Mesenchymal stem cell (in vitro differentiated cells and primary cell): ENCODE results near the gene TMEM269.

ENCODE experiments used
- DNase-seq: peaks from one replicate; pipeline ENCODE4 v3.0.0-alpha.2; 2013
- H2AFZ ChIP-seq: one replicate; pipeline ENCODE4 v1.6.1; 2013; ENCODE audit warnings: low read depth, mild to moderate bottlenecking, control low read depth, inconsistent platforms, low read length, moderate library complexity
- H2AK5ac ChIP-seq: 2 replicates; pipeline ENCODE4 v1.6.1; 2013; ENCODE audit warnings: low read length, moderate library complexity, mild to moderate bottlenecking, inconsistent platforms; ENCODE audit not compliant: severe bottlenecking
- H2BK120ac ChIP-seq: one replicate; pipeline ENCODE4 v1.6.1; 2013; ENCODE audit warnings: low read depth, mild to moderate bottlenecking, inconsistent platforms, low read length, moderate library complexity
- H2BK12ac ChIP-seq, 2 experiments: one replicate each; pipeline ENCODE4 v1.6.1; 2013; ENCODE audit warnings: inconsistent platforms in 2 of 2, low read length in 2 of 2, mild to moderate bottlenecking in 2 of 2, moderate library complexity in 2 of 2, control low read depth in 1 of 2
- H2BK15ac ChIP-seq: one replicate; pipeline ENCODE4 v1.6.1; 2013; ENCODE audit warnings: mild to moderate bottlenecking, low read depth, inconsistent platforms; ENCODE audit not compliant: poor library complexity, severe bottlenecking
- H2BK5ac ChIP-seq: 2 replicates; pipeline ENCODE4 v1.6.1; 2013; ENCODE audit warnings: low read depth, mild to moderate bottlenecking, low read length, control low read depth, inconsistent platforms; ENCODE audit not compliant: poor library complexity, severe bottlenecking
- H3K14ac ChIP-seq, 2 experiments: one replicate each; pipeline ENCODE4 v1.6.1; 2013; ENCODE audit warnings: inconsistent platforms in 2 of 2, low read length in 2 of 2, control low read depth in 1 of 2, mild to moderate bottlenecking in 1 of 2, moderate library complexity in 1 of 2
- H3K18ac ChIP-seq, 2 experiments: one replicate each; pipeline ENCODE4 v1.6.1; 2013; ENCODE audit warnings: inconsistent platforms in 2 of 2, low read length in 2 of 2, control low read depth in 1 of 2, low read depth in 1 of 2, mild to moderate bottlenecking in 1 of 2
- H3K23ac ChIP-seq, 2 experiments: one replicate each; pipeline ENCODE4 v1.6.1; 2013; ENCODE audit warnings: inconsistent platforms in 2 of 2, low read length in 2 of 2, mild to moderate bottlenecking in 2 of 2, moderate library complexity in 2 of 2, control low read depth in 1 of 2
- H3K27ac ChIP-seq: 2 replicates; pipeline ENCODE4 v1.5.1; 2013; ENCODE audit warnings: mild to moderate bottlenecking, moderate library complexity, low read length, control low read depth, inconsistent platforms; ENCODE audit not compliant: poor library complexity, severe bottlenecking
- H3K27me3 ChIP-seq, 2 experiments: 2 replicates each; pipeline versions ENCODE4 v1.6.1 to v1.7.0; 2013; ENCODE audit warnings: low read length in 2 of 2, mild to moderate bottlenecking in 2 of 2, moderate library complexity in 2 of 2, control low read depth in 1 of 2, inconsistent platforms in 1 of 2; ENCODE audit not compliant: control insufficient read depth in 1 of 2, insufficient read depth in 1 of 2
- H3K36me3 ChIP-seq, 2 experiments: 2 replicates each; pipeline versions ENCODE4 v1.6.1 to v1.7.0; 2013; ENCODE audit warnings: low read length in 2 of 2, control low read depth in 1 of 2, inconsistent platforms in 1 of 2, low read depth in 1 of 2, mild to moderate bottlenecking in 1 of 2; ENCODE audit not compliant: insufficient read depth in 2 of 2, control insufficient read depth in 1 of 2
- H3K4ac ChIP-seq, 2 experiments: one replicate each; pipeline ENCODE4 v1.6.1; 2013; ENCODE audit warnings: inconsistent platforms in 2 of 2, low read length in 2 of 2, mild to moderate bottlenecking in 2 of 2, moderate library complexity in 2 of 2, control low read depth in 1 of 2, low read depth in 1 of 2
- H3K4me1 ChIP-seq: 2 replicates; pipeline ENCODE4 v1.6.1; 2013; ENCODE audit warnings: low read depth, low read length, control low read depth; ENCODE audit not compliant: control insufficient read depth, insufficient read depth
- H3K4me2 ChIP-seq: 2 replicates; pipeline ENCODE4 v1.6.1; 2013; ENCODE audit warnings: low read length, mild to moderate bottlenecking, inconsistent platforms; ENCODE audit not compliant: poor library complexity, severe bottlenecking
- H3K4me3 ChIP-seq, 2 experiments: 2 replicates each; pipeline versions ENCODE4 v1.5.1 to v1.7.0; 2013; ENCODE audit warnings: low read length in 2 of 2, mild to moderate bottlenecking in 2 of 2, control low read depth in 1 of 2, low read depth in 1 of 2; ENCODE audit not compliant: insufficient read depth in 1 of 2
- H3K79me1 ChIP-seq: replicated peaks from 2 replicates; pipeline ENCODE4 v1.6.1; 2013; ENCODE audit warnings: mild to moderate bottlenecking, control low read depth, low read length, inconsistent platforms; ENCODE audit not compliant: poor library complexity, severe bottlenecking
- H3K9ac ChIP-seq: 2 replicates; pipeline ENCODE4 v1.7.0; 2013; ENCODE audit warnings: mild to moderate bottlenecking, low read length, moderate library complexity
- H3K9me3 ChIP-seq: 2 replicates; pipeline ENCODE4 v1.7.0; 2013; ENCODE audit warnings: mild to moderate bottlenecking, low read length; ENCODE audit not compliant: control insufficient read depth
- H4K8ac ChIP-seq: one replicate; pipeline ENCODE4 v1.6.1; 2013; ENCODE audit warnings: inconsistent platforms, mild to moderate bottlenecking, low read length, moderate library complexity
- H4K91ac ChIP-seq: one replicate; pipeline ENCODE4 v1.6.1; 2013; ENCODE audit warnings: mild to moderate bottlenecking, low read length, inconsistent platforms
- WGBS: methylation state at CpG from one replicate; pipeline ENCODE4 v1.1.7; 2013; ENCODE audit warnings: mixed read lengths; 5-methylcytosine and 5-hydroxymethylcytosine counted together

The TMEM269 gene

GRCh38 chr1:42786097-42786496 lies 1.3 kb downstream of the TMEM269 start:
- no peak overlapping the region for H2AFZ ChIP-seq
- peaks cover under 1% of the 10 kb centered on the region for H3K79me1 ChIP-seq
- H3K9ac ChIP-seq: no peak overlapping the region
- H2BK15ac ChIP-seq: no peak overlapping the region
- no peak overlapping the region for H2AK5ac ChIP-seq
- no peaks in the 10 kb centered on the region for H3K4me1 ChIP-seq
- peaks cover 15 to 26% of the 10 kb centered on the region in 2 experiments for H3K36me3 ChIP-seq
- no peak overlapping the region for H2BK120ac ChIP-seq
- no peak overlapping the region for H3K23ac ChIP-seq
- DNase-seq: no peak
- H3K14ac ChIP-seq: no peak overlapping the region
- H2BK12ac ChIP-seq: no peak overlapping the region
- H3K9me3 ChIP-seq: no peaks in the 10 kb centered on the region
- no peak overlapping the region for H3K27ac ChIP-seq
- over 99% methylated on average over 5 of the region's 5 CpGs for WGBS
- no peak overlapping the region for H2BK5ac ChIP-seq
- H3K4me2 ChIP-seq: no peak overlapping the region
- H3K27me3 ChIP-seq: peaks cover 0 to 6% of the 10 kb centered on the region in 2 experiments
- no peak overlapping the region for H4K8ac ChIP-seq
- no peak overlapping the region for H3K4ac ChIP-seq
- no peak overlapping the region for H4K91ac ChIP-seq
- H3K18ac ChIP-seq: no peak overlapping the region
- no peak overlapping the region for H3K4me3 ChIP-seq

- Histone ChIP-seq H3K79me1 (no peaks in the 10 kb centered on the region), H3K4me3 (no peak overlapping the region), H3K36me3 (peaks cover 7 to 23% of the 10 kb centered on the region in 2 experiments), H2BK5ac (no peak overlapping the region), H3K9me3 (no peaks in the 10 kb centered on the region), H3K9ac (no peak overlapping the region), H2AK5ac (no peak overlapping the region), H2BK120ac (no peak overlapping the region), H2BK15ac (no peak overlapping the region), H3K27me3 (peaks cover 0 to 6% of the 10 kb centered on the region in 2 experiments), H3K4me2 (no peak overlapping the region), H4K8ac (no peak overlapping the region), H3K27ac (no peak overlapping the region), H3K18ac (no peak overlapping the region), H3K14ac (no peak overlapping the region), H3K4ac (no peak overlapping the region), H2BK12ac (no peak overlapping the region), H3K23ac (no peak overlapping the region), H3K4me1 (no peaks in the 10 kb centered on the region), H4K91ac (no peak overlapping the region), H2AFZ (no peak overlapping the region)
- 100% methylated on average over 1 of the region's 1 CpG for WGBS
- DNase-seq: no peak
These were observed 3.2 kb downstream of the TMEM269 start for GRCh38 chr1:42788021-42788420.

GRCh38 chr1:42793824-42794223 lies 9.0 kb downstream of the TMEM269 start:
- Histone ChIP-seq H3K23ac (no peak overlapping the region), H2BK120ac (no peak overlapping the region), H4K8ac (no peak overlapping the region), H2AFZ (no peak overlapping the region), H3K14ac (no peak overlapping the region), H2AK5ac (no peak overlapping the region), H3K9me3 (no peaks in the 10 kb centered on the region), H3K4me2 (no peak overlapping the region), H3K9ac (no peak overlapping the region), H3K4me1 (no peaks in the 10 kb centered on the region), H3K27ac (no peak overlapping the region), H4K91ac (no peak overlapping the region), H2BK12ac (no peak overlapping the region), H3K4me3 (no peak overlapping the region), H3K79me1 (no peaks in the 10 kb centered on the region), H3K18ac (no peak overlapping the region), H2BK5ac (no peak overlapping the region), H3K4ac (no peak overlapping the region), H3K27me3 (peaks cover 0 to 3% of the 10 kb centered on the region in 2 experiments), H3K36me3 (no peaks in the 10 kb centered on the region), H2BK15ac (no peak overlapping the region)
- DNase-seq: no peak
- 97% methylated on average over 1 of the region's 2 CpGs for WGBS

GRCh38 chr1:42797414-42797813 lies 12.6 kb downstream of the TMEM269 start:
- no peak overlapping the region for H3K23ac ChIP-seq
- H3K36me3 ChIP-seq: no peaks in the 10 kb centered on the region
- no peak overlapping the region for H2AFZ ChIP-seq
- H2BK15ac ChIP-seq: no peak overlapping the region
- no peak overlapping the region for H4K91ac ChIP-seq
- H3K9me3 ChIP-seq: no peaks in the 10 kb centered on the region
- H3K9ac ChIP-seq: no peak overlapping the region
- H4K8ac ChIP-seq: no peak overlapping the region
- WGBS: 100% methylated on average over 1 of the region's 3 CpGs
- no peaks in the 10 kb centered on the region for H3K4me1 ChIP-seq
- H3K4me3 ChIP-seq: no peak overlapping the region
- no peaks in the 10 kb centered on the region for H3K79me1 ChIP-seq
- no peak overlapping the region for H2BK12ac ChIP-seq
- H3K27me3 ChIP-seq: peaks cover 0 to 3% of the 10 kb centered on the region in 2 experiments
- no peak for DNase-seq
- H3K14ac ChIP-seq: no peak overlapping the region
- no peak overlapping the region for H3K18ac ChIP-seq
- no peak overlapping the region for H3K27ac ChIP-seq
- no peak overlapping the region for H3K4ac ChIP-seq
- no peak overlapping the region for H2BK5ac ChIP-seq
- no peak overlapping the region for H3K4me2 ChIP-seq
- no peak overlapping the region for H2BK120ac ChIP-seq
- H2AK5ac ChIP-seq: no peak overlapping the region
